Transverse colon (tissue), 4 donors: Measurements from ENCODE around the gene ETV6. TPM values are rescaled to one million over a fixed set of nuclear protein-coding genes. Genes with fewer than 3 reads are reported as not detected.
A peak's percentile ranks its signal among the peaks of the same experiment; 100 is the strongest.

ENCODE experiments used
- DNase-seq: peaks from one replicate; pipeline ENCODE4 v3.0.0-alpha.2; 2019
- H3K27ac ChIP-seq, 4 donors: fragments of 200-600 bp; sonication (generic); 2 replicates each; pipeline ENCODE4 v1.5.1; 2016 to 2018; ENCODE audit warnings: inconsistent platforms in 4 of 4
- H3K27me3 ChIP-seq: fragments of 200-600 bp; sonication (generic); 2 replicates; pipeline ENCODE4 v1.5.1; 2017; ENCODE audit warnings: inconsistent platforms
- H3K36me3 ChIP-seq, 4 donors: fragments of 200-600 bp; sonication (generic); 2 replicates each; pipeline ENCODE4 v1.5.1; 2017 to 2019; ENCODE audit warnings: inconsistent platforms in 4 of 4
- H3K4me1 ChIP-seq, 4 donors: fragments of 200-600 bp; sonication (generic); 2 replicates each; pipeline ENCODE4 v1.5.1; 2017 to 2020; ENCODE audit warnings: inconsistent platforms in 4 of 4
- H3K4me3 ChIP-seq, 4 donors: fragments of 200-600 bp; sonication (generic); 1 replicate in 1 of 4; 2 replicates in 3 of 4; pipeline versions ENCODE4 v1.5.1 to v1.6.1; 2017 to 2019; ENCODE audit warnings: inconsistent platforms in 4 of 4
- H3K9me3 ChIP-seq, 2 donors: fragments of 200-600 bp; sonication (generic); 2 replicates each; pipeline ENCODE4 v1.5.1; 2017 to 2019; ENCODE audit warnings: inconsistent platforms in 2 of 2
- EP300 ChIP-seq: sonication (generic); formaldehyde crosslinking; IDR thresholded peaks from one replicate; pipeline ENCODE4 v1.6.1; 2017; ENCODE audit warnings: antibody characterized with exemption, low read depth
- POLR2A ChIP-seq: fragments of 450-650 bp; IDR thresholded peaks from one replicate; pipeline ENCODE4 v1.6.1; 2016; ENCODE audit warnings: antibody characterized with exemption, mild to moderate bottlenecking, moderate library complexity
- POLR2AphosphoS5 ChIP-seq, 3 donors: sonication (generic); formaldehyde crosslinking; IDR thresholded peaks; one replicate each; pipeline ENCODE4 v1.6.1; 2016; ENCODE audit warnings: antibody characterized with exemption in 3 of 3
- WGBS, 2 donors: methylation state at CpG; one replicate each; pipeline ENCODE4 v1.1.5; 2018; ENCODE audit warnings: low coverage in 1 of 2; 5-methylcytosine and 5-hydroxymethylcytosine counted together
- in situ Hi-C, 4 donors: fragments of 200-750 bp; cut with MboI; loops; one replicate each; pipeline versions ENCODE4 v1.15.0 to v1.15.1; 2017; ENCODE audit warnings: low sequenced_read_pairs in 3 of 4, low pct_ligation_motif_present in 1 of 4, low pct_unique_long_range_greater_than_20kb in 1 of 4
- intact Hi-C: fragments of 100-400 bp; cut with DNase I; formaldehyde crosslinking; loops from one replicate; pipeline ENCODE4 v1.15.1; 2023; ENCODE audit warnings: low total_unique reads
- total RNA-seq, 4 donors: library from RNA; depleted of rRNA; stranded (reverse); fragments of >200 nt; gene quantifications; one replicate each; pipeline ENCODE4 v1.1.0, GENCODE V29; 2016
- TF ChIP-seq, protein P1 (sequence below), 5 experiments: fragments of 200-600 bp in 3 of 5; fragments of 450-650 bp in 2 of 5; sonication (generic) in 3 of 5; IDR thresholded peaks; 1 replicate in 2 of 5; 2 replicates in 3 of 5; pipeline ENCODE4 v1.5.1; 2016 to 2017; ENCODE audit warnings: antibody characterized with exemption in 5 of 5, inconsistent platforms in 3 of 5, mild to moderate bottlenecking in 2 of 5, moderate library complexity in 1 of 5

Gene ETV6
- total RNA-seq, 4 donors from 2014 or later, result 19.9 to 47.9 (median 41.0) TPM

DNA sequence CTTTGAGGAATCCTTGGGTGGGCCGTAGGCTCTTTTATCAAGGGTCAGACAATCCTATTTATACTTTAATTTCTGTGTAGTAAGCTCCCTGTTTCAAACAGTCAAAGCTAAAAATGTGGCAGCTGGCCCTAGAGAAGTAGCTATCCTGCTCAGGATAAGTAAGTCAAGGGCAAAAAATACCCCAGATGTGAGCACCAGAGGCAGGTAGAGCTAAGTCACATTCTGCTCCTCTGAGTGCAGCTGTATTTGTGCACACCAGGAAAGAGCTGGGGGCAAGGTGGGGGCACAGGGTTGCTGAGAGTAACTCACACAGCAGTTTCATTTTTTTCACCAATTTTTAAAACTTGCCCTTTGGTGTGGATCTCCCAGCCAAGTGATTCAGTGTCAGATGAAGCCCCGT is 5.3 kb downstream of the ETV6 start:
- Histone ChIP-seq H3K27me3 (no peaks in the 10 kb centered on the region), H3K36me3 (no peaks in the 10 kb centered on the region), H3K4me1 (peaks cover 20 to 80% (median 38%) of the 10 kb centered on the region in 4 donors), H3K4me3 (no peak overlapping the region), H3K9me3 (no peaks in the 10 kb centered on the region), H3K27ac (peak overlapping the region; percentile 96 to 99 (median 98))
- DNase-seq, result no peak
- TF ChIP-seq POLR2AphosphoS5 (IDR thresholded peaks at IDR 0.05) (no peak), POLR2A (no peak), EP300 (no peak)
- TF ChIP-seq, protein P1, sequence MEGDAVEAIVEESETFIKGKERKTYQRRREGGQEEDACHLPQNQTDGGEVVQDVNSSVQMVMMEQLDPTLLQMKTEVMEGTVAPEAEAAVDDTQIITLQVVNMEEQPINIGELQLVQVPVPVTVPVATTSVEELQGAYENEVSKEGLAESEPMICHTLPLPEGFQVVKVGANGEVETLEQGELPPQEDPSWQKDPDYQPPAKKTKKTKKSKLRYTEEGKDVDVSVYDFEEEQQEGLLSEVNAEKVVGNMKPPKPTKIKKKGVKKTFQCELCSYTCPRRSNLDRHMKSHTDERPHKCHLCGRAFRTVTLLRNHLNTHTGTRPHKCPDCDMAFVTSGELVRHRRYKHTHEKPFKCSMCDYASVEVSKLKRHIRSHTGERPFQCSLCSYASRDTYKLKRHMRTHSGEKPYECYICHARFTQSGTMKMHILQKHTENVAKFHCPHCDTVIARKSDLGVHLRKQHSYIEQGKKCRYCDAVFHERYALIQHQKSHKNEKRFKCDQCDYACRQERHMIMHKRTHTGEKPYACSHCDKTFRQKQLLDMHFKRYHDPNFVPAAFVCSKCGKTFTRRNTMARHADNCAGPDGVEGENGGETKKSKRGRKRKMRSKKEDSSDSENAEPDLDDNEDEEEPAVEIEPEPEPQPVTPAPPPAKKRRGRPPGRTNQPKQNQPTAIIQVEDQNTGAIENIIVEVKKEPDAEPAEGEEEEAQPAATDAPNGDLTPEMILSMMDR (IDR thresholded peaks at IDR 0.05), result no peak
- intact Hi-C loops (loop anchor here (10.0 kb wide), 2 partner anchors 50 to 200 kb away; no protein-coding TSS in a partner anchor), in situ Hi-C loops (no loop called here)
- 81 to 90% methylated on average over 2 of the region's 2 CpGs for WGBS, 2 donors

- 83 to 84% methylated on average over 5 of the region's 5 CpGs for WGBS, 2 donors
Observed at GRCh38 chr12:11655842-11656241, 6.4 kb downstream of the ETV6 start.

GRCh38 chr12:11656550-11656949 is 7.1 kb downstream of the ETV6 start:
- no peaks in the 10 kb centered on the region for H3K9me3 ChIP-seq
- peak overlapping the region in 3 of 4 donors; percentile 23 to 62 (median 34) for H3K27ac ChIP-seq
- no peak for TF ChIP-seq EP300
- TF ChIP-seq, protein P1 (IDR thresholded peaks at IDR 0.05), result no peak
- in situ Hi-C loops (no loop called here), intact Hi-C loops (loop anchor here (10.0 kb wide), 2 partner anchors 48 to 198 kb away; no protein-coding TSS in a partner anchor)
- H3K27me3 ChIP-seq, result no peaks in the 10 kb centered on the region
- no peak for DNase-seq
- no peak overlapping the region for H3K4me3 ChIP-seq
- no peaks in the 10 kb centered on the region for H3K36me3 ChIP-seq
- 43 to 78% methylated on average over 4 of the region's 4 CpGs for WGBS, 2 donors
- H3K4me1 ChIP-seq, result peaks cover 20 to 87% (median 39%) of the 10 kb centered on the region in 4 donors

More at GRCh38 chr12:11655842-11656241, 6.4 kb downstream of the ETV6 start:
- TF ChIP-seq POLR2AphosphoS5 (IDR thresholded peaks at IDR 0.05) (no peak), EP300 (no peak), POLR2A (no peak)
- TF ChIP-seq, protein P1 (IDR thresholded peaks at IDR 0.05), result no peak
- no peaks in the 10 kb centered on the region for H3K27me3 ChIP-seq
- peak overlapping the region in 3 of 4 donors; percentile 23 to 62 (median 34) for H3K27ac ChIP-seq
- H3K9me3 ChIP-seq, result no peaks in the 10 kb centered on the region
- no peak overlapping the region for H3K4me3 ChIP-seq
- DNase-seq, result no peak
- in situ Hi-C loops, result no loop called here
- intact Hi-C loops, result loop anchor here (10.0 kb wide), 2 partner anchors 49 to 199 kb away; no protein-coding TSS in a partner anchor
- H3K36me3 ChIP-seq, result no peaks in the 10 kb centered on the region
- H3K4me1 ChIP-seq, result peaks cover 20 to 90% (median 38%) of the 10 kb centered on the region in 4 donors

DNA sequence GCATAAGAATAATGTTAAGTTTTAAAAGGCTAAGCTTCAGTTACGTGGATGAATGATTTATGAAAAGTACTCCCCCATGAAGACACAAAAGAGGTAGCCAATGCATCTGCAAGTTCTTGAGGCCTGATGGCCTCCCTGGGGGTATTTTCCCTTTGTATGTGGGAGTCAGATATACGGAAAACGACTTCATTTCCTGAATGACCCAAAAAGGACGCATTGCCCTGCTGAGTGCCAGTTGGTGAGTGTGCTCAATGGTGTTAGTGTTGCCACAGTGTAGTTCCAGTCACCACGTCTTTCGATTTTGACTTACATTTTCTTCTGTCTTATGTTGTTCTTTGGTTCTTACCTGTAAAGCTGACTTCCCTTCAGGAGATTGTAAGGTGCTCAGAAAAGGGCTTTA is 8.0 kb downstream of the ETV6 start:
- DNase-seq, result no peak
- no peak for TF ChIP-seq EP300
- TF ChIP-seq POLR2AphosphoS5 (IDR thresholded peaks at IDR 0.05), result no peak
- WGBS, 2 donors, result 79 to 84% methylated on average over 4 to 6 of the region's 6 CpGs
- Histone ChIP-seq H3K27ac (peak overlapping the region; percentile 7 to 70 (median 48)), H3K27me3 (no peaks in the 10 kb centered on the region), H3K4me3 (no peak overlapping the region), H3K9me3 (no peaks in the 10 kb centered on the region), H3K4me1 (peaks cover 20 to 89% (median 42%) of the 10 kb centered on the region in 4 donors), H3K36me3 (no peaks in the 10 kb centered on the region)
- intact Hi-C loops, result loop anchor here (10.0 kb wide), 2 partner anchors 47 to 197 kb away; no protein-coding TSS in a partner anchor
- in situ Hi-C loops, result no loop called here

GRCh38 chr12:11658791-11659190 is 9.3 kb downstream of the ETV6 start:
- H3K27ac ChIP-seq, result peak overlapping the region; percentile 21 to 70 (median 52)
- H3K9me3 ChIP-seq, result no peaks in the 10 kb centered on the region
- H3K36me3 ChIP-seq, result no peaks in the 10 kb centered on the region
- TF ChIP-seq POLR2A (no peak), POLR2AphosphoS5 (IDR thresholded peaks at IDR 0.05) (no peak), EP300 (no peak)
- TF ChIP-seq, protein P1 (IDR thresholded peaks at IDR 0.05), result no peak
- H3K4me3 ChIP-seq, result no peak overlapping the region
- intact Hi-C loops, result loop anchor here (10.0 kb wide), 2 partner anchors 46 to 196 kb away; no protein-coding TSS in a partner anchor
- WGBS, 2 donors, result 75 to 80% methylated on average over 1 to 2 of the region's 2 CpGs
- H3K4me1 ChIP-seq, result peaks cover 22 to 86% (median 38%) of the 10 kb centered on the region in 4 donors
- in situ Hi-C loops, result no loop called here
- H3K27me3 ChIP-seq, result no peaks in the 10 kb centered on the region
- no peak for DNase-seq
